Naive thymus-derived CD4-positive, alpha-beta T cell (primary cell): ENCODE data around the gene OR7A5. TPM values are rescaled to one million over a fixed set of nuclear protein-coding genes. Genes with fewer than 3 reads are reported as not detected.
"Not testable (repeated sequence)": the region's sequence is repeated elsewhere in the genome, so short reads cannot be mapped to it uniquely, and the experiment has no call there.

Experiments used
- ATAC-seq: fragments of 150-1000 bp; cut with Tn5 transposase; 2 replicates; pipeline ENCODE4 v1.10.0; 2021; ENCODE audit warnings: mild to moderate bottlenecking, moderate library complexity
- CTCF ChIA-PET: fragments of 350-600 bp; sonication (Branson Sonifier 250); formaldehyde crosslinking; loops from one replicate; lab custom pipeline; 2021; ENCODE audit warnings: antibody characterized with exemption; lab: Charles Lee
- POLR2A ChIA-PET: fragments of 350-600 bp; sonication (Branson Sonifier 250); formaldehyde crosslinking; loops from one replicate; lab custom pipeline; 2021; ENCODE audit warnings: antibody characterized with exemption, inconsistent platforms; lab: Charles Lee
- DNase-seq, 9 donors: peaks; one replicate each; pipeline versions ENCODE4 v3.0.0 to v3.0.0-alpha.2; 2020 to 2022; ENCODE audit warnings: mixed read lengths in 1 of 9
- H3K27ac ChIP-seq: one replicate; pipeline ENCODE4 v1.7.0; 2013; ENCODE audit warnings: mild to moderate bottlenecking, low read depth, low read length, moderate library complexity
- H3K27me3 ChIP-seq, 2 donors: one replicate each; pipeline ENCODE4 v1.7.0; 2013; ENCODE audit warnings: low read length in 2 of 2, mild to moderate bottlenecking in 2 of 2, moderate library complexity in 2 of 2; ENCODE audit not compliant: control insufficient read depth in 2 of 2, insufficient read depth in 2 of 2
- H3K36me3 ChIP-seq, 3 experiments: 1 replicate in 2 of 3; 2 replicates in 1 of 3; pipeline ENCODE4 v1.7.0; 2013; ENCODE audit warnings: low read length in 3 of 3, mild to moderate bottlenecking in 3 of 3, moderate library complexity in 1 of 3; ENCODE audit not compliant: insufficient read depth in 3 of 3, control insufficient read depth in 2 of 3
- H3K4me1 ChIP-seq, 2 donors: one replicate each; pipeline ENCODE4 v1.7.0; 2013; ENCODE audit warnings: low read length in 2 of 2, mild to moderate bottlenecking in 2 of 2, moderate library complexity in 1 of 2; ENCODE audit not compliant: control insufficient read depth in 2 of 2, insufficient read depth in 2 of 2
- H3K4me3 ChIP-seq: 2 replicates; pipeline ENCODE4 v1.7.0; 2013; ENCODE audit warnings: mild to moderate bottlenecking, low read length
- H3K9me3 ChIP-seq, 3 experiments: 1 replicate in 2 of 3; 2 replicates in 1 of 3; pipeline ENCODE4 v1.7.0; 2013; ENCODE audit warnings: low read length in 3 of 3; ENCODE audit not compliant: control insufficient read depth in 2 of 3
- H3K27ac Mint-ChIP-seq, 9 donors: one replicate each; pipeline ENCODE4 v1.8.0; 2020 to 2022; ENCODE audit warnings: mixed read lengths in 9 of 9, mild to moderate bottlenecking in 8 of 9, moderate library complexity in 5 of 9, inconsistent platforms in 2 of 9
- H3K27me3 Mint-ChIP-seq, 5 donors: one replicate each; pipeline ENCODE4 v1.8.0; 2021 to 2022; ENCODE audit warnings: mixed read lengths in 5 of 5, mild to moderate bottlenecking in 1 of 5
- H3K36me3 Mint-ChIP-seq, 5 donors: one replicate each; pipeline ENCODE4 v1.8.0; 2020 to 2022; ENCODE audit warnings: mixed read lengths in 5 of 5, mild to moderate bottlenecking in 3 of 5, inconsistent platforms in 1 of 5
- H3K4me1 Mint-ChIP-seq, 7 donors: one replicate each; pipeline ENCODE4 v1.8.0; 2020 to 2022; ENCODE audit warnings: mixed read lengths in 7 of 7, mild to moderate bottlenecking in 3 of 7, inconsistent platforms in 1 of 7
- H3K4me3 Mint-ChIP-seq, 10 donors: one replicate each; pipeline ENCODE4 v1.8.0; 2020 to 2022; ENCODE audit warnings: mild to moderate bottlenecking in 10 of 10, mixed read lengths in 10 of 10, moderate library complexity in 6 of 10, inconsistent platforms in 2 of 10
- H3K9me3 Mint-ChIP-seq, 11 donors: one replicate each; pipeline ENCODE4 v1.8.0; 2020 to 2022; ENCODE audit warnings: mixed read lengths in 11 of 11, mild to moderate bottlenecking in 4 of 11, inconsistent platforms in 1 of 11, moderate library complexity in 1 of 11
- intact Hi-C, 2 donors: fragments of 100-400 bp; cut with micrococcal nuclease; formaldehyde crosslinking; loops; one replicate each; pipeline ENCODE4 v1.15.1; 2023
- polyA plus RNA-seq, 2 donors: library from polyadenylated mRNA; unstranded; fragments of 300-500 nt; fragmentation: Illumina TruSeq; gene quantifications; one replicate each; pipeline ENCODE4 v1.2.3, GENCODE V29; 2021
- total RNA-seq, 6 experiments: library from RNA in 5 of 6; stranded (reverse) in 5 of 6; gene quantifications; 1 replicate in 5 of 6; 2 replicates in 1 of 6; pipeline ENCODE4 v1.2.3 and lab custom pipeline; 2021 to 2026

The OR7A5 gene
- total and polyA plus RNA-seq, 7 experiments from 2014 or later, result not detected

DNA sequence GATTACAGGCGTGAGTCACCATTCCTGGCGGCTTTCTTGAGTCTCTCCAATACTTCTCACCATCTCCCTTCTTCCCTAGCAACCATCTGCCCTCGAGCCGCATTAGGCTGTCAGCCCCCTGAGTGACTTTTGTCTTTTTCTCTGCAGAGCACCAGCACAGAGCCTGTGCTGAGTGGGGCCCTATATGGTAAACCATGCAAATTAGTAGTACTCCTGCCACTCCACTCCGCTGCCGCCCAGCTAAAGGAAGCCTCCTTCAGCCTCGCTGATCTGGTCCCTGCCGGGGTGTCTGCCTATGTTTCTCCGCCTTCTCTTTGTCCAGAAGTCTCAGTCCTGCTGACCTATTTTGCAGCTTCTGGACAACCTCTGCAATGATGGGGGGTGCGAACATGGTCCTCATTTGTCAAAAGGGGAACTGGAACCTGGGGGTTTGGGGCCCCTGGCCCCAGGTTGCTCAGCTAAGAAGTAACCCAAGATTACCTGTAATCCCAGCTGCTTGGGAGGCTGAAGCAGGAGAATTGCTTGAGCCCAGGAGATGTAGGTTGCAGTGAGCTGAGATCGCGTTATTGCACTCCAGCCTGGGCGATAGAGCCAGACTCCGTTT is 54.3 kb downstream of the OR7A5 start:
- CTCF ChIA-PET, POLR2A ChIA-PET, H3K9me3 ChIP-seq, DNase-seq, H3K4me1 ChIP-seq, H3K36me3 Mint-ChIP-seq, H3K4me3 Mint-ChIP-seq, H3K4me3 ChIP-seq, H3K27me3 ChIP-seq, intact Hi-C loops, ATAC-seq, H3K27ac ChIP-seq, H3K9me3 Mint-ChIP-seq, H3K36me3 ChIP-seq, H3K27ac Mint-ChIP-seq: not testable (repeated sequence)
- Mint-ChIP-seq H3K27me3 (peaks cover 26 to 57% (median 40%) of the 10 kb centered on the region in 5 donors), H3K4me1 (peaks cover 9 to 22% (median 17%) of the 10 kb centered on the region in 7 donors)

DNA sequence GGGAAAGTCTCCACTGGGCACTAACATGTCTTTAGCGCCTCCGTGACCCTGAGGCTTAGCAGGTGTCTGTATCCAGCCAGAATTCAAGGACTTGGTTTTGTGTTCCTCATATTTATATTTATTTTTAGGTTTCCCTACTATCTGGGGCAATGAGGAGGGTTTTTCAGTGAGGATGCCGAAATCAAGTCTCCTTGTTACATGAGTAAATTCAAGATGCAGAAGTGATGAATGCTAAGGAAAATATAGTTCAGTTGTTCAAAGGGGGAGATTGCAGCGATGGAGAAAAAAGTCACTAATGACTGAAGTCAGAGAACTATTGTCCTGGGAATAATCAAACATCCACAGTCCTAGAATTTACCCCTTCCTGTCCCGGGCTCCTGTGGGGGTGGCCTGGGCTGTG is 55.8 kb downstream of the OR7A5 start:
- no peak overlapping the region for H3K4me3 ChIP-seq
- H3K27me3 ChIP-seq, result no peaks in the 10 kb centered on the region
- POLR2A ChIA-PET, result no interaction called here
- no peak overlapping the region for H3K27ac ChIP-seq
- no peak overlapping the region for H3K4me3 Mint-ChIP-seq
- ATAC-seq (no peak), DNase-seq (no peak)
- H3K9me3 Mint-ChIP-seq, result peaks cover 0 to 4% (median 0%) of the 10 kb centered on the region in 11 donors
- no peaks in the 10 kb centered on the region for H3K9me3 ChIP-seq
- H3K27me3 Mint-ChIP-seq, result peaks cover 28 to 49% (median 35%) of the 10 kb centered on the region in 5 donors
- no peak overlapping the region for H3K27ac Mint-ChIP-seq
- no peaks in the 10 kb centered on the region for H3K4me1 ChIP-seq
- CTCF ChIA-PET, result no interaction called here
- H3K36me3 Mint-ChIP-seq, result no peaks in the 10 kb centered on the region
- intact Hi-C loops, result no loop called here
- no peaks in the 10 kb centered on the region for H3K36me3 ChIP-seq
- peaks cover 5 to 16% (median 13%) of the 10 kb centered on the region in 7 donors for H3K4me1 Mint-ChIP-seq

DNA sequence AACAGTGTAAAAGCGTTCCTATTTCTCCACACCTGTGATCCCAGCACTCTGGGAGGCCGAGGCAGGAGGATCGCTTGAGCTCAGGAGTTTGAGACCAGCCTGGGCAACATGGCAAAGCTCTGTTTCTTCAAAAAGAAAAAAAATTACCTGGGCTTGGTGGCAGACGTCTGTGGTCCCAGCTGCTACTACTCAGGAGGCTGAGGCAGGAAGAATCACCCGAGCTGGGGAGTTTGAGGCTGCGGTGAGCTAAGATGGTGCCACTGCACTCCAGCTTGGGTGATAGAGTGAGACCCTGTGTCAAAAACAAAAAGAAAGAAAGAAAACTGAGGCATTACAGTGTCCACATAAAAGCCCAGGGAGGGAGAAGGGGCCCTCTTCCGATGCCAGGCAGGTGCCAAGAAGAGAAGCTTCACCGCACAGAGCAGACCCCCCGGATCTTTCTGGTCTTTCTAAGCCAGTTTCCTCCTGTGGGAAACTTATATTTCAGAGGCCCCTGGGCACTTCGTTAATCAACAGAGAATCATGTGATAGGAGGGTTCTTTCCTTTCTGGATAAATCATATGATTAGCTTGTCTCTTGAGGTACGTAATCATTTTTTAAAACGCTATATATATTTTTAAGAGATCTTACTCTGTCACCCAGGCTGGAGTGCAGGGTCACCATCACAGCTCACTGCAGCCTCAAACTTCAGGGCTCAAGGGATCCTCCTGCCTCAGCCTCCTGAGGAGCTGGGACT is 56.7 kb downstream of the OR7A5 start, which contains the start of gene ADGRE2:
TSS of gene ADGRE2 (minus strand) at position 451 of the 736 bp plus-strand sequence. CDS start 1,804 bp downstream, outside the sequence.
- Mint-ChIP-seq H3K4me1 (peaks cover 5 to 16% (median 13%) of the 10 kb centered on the region in 7 donors), H3K27me3 (peaks cover 28 to 56% (median 37%) of the 10 kb centered on the region in 5 donors), H3K4me3 (peak within 1 kb of the TSS in 1 of 10 donors; percentile 6)
- intact Hi-C loops, ATAC-seq, H3K36me3 Mint-ChIP-seq, H3K27ac ChIP-seq, H3K36me3 ChIP-seq, H3K4me1 ChIP-seq, H3K9me3 ChIP-seq, H3K4me3 ChIP-seq, H3K27me3 ChIP-seq, DNase-seq, POLR2A ChIA-PET, H3K9me3 Mint-ChIP-seq, H3K27ac Mint-ChIP-seq: not testable (repeated sequence)
- CTCF ChIA-PET, result interaction anchor here (1.0 kb wide), 1 partner anchor 398 kb away, joined by 3 read pairs; no protein-coding TSS in a partner anchor

DNA sequence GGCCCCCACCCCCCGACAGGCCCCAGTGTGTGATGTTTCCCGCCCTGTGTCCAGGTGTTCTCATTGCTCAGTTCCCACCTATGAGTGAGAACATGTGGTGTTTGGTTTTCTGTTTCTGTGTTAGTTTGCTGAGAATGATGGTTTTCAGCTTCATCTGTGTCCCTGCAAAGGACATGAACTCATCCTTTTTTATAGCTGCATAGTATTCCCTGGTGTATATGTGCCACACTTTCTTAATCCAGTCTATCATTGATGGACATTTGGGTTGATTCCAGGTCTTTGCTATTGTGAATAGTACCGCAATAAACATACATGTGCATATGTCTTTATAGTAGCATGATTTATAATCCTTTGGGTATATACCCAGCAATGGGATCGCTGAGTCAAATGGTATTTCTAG is 57.3 kb downstream of the OR7A5 start:
- H3K36me3 Mint-ChIP-seq, intact Hi-C loops, H3K9me3 Mint-ChIP-seq, H3K27ac Mint-ChIP-seq, DNase-seq, H3K27me3 ChIP-seq, H3K4me3 ChIP-seq, H3K36me3 ChIP-seq, H3K27ac ChIP-seq, H3K4me1 ChIP-seq, H3K9me3 ChIP-seq, POLR2A ChIA-PET, ATAC-seq: not testable (repeated sequence)
- Mint-ChIP-seq H3K27me3 (peaks cover 28 to 52% (median 38%) of the 10 kb centered on the region in 5 donors), H3K4me3 (peak overlapping the region in 1 of 10 donors; percentile 6), H3K4me1 (peaks cover 5 to 16% (median 13%) of the 10 kb centered on the region in 7 donors)
- CTCF ChIA-PET, result interaction anchor here (1.0 kb wide), 1 partner anchor 399 kb away, joined by 3 read pairs; no protein-coding TSS in a partner anchor

Other genes with a start within 250 kb of the OR7A5 start
- 1 to 10 TPM in 2 of 5 experiments, not detected in 3; 1.0 to 4.9 TPM for gene ADGRE3, start 160.3 kb downstream of the OR7A5 start, total RNA-seq
- not detected for gene ADGRE3, start 160.3 kb downstream of the OR7A5 start, polyA plus RNA-seq
- 10 to 100 TPM; 15.4 to 56.3 (median 34.7) TPM for gene ZNF333, start 145.1 kb downstream of the OR7A5 start, total RNA-seq
- 10 to 100 TPM in 1 of 2 donors, 1 to 10 TPM in 1; 9.1 to 10.0 TPM for gene ZNF333, start 145.1 kb downstream of the OR7A5 start, polyA plus RNA-seq
- gene ADGRE2, start 56.6 kb downstream of the OR7A5 start, total RNA-seq, result 10 to 100 TPM in 2 of 5 experiments, 1 to 10 TPM in 1, under 1 TPM in 2; 0.13 to 66.6 (median 1.5) TPM
- gene ADGRE2, start 56.6 kb downstream of the OR7A5 start, polyA plus RNA-seq, result under 1 TPM; 0.07 to 0.08 TPM
- gene OR7C1, start within 50 bp of the OR7A5 start, total RNA-seq, result not detected
- not detected for gene OR7C1, start within 50 bp of the OR7A5 start, polyA plus RNA-seq
- gene OR7A10, start 13.7 kb upstream of the OR7A5 start, total RNA-seq, result not detected
- gene OR7A10, start 13.7 kb upstream of the OR7A5 start, polyA plus RNA-seq, result not detected
- not detected for gene OR7A17, start 50.9 kb upstream of the OR7A5 start, total RNA-seq
- gene OR7A17, start 50.9 kb upstream of the OR7A5 start, polyA plus RNA-seq, result not detected
- not detected for gene OR7C2, start 106.3 kb upstream of the OR7A5 start, total RNA-seq
- not detected for gene OR7C2, start 106.3 kb upstream of the OR7A5 start, polyA plus RNA-seq
- gene SLC1A6, start 144.7 kb upstream of the OR7A5 start, total RNA-seq, result not detected
- not detected for gene SLC1A6, start 144.7 kb upstream of the OR7A5 start, polyA plus RNA-seq
- gene CASP14, start 214.3 kb upstream of the OR7A5 start, total RNA-seq, result not detected
- gene CASP14, start 214.3 kb upstream of the OR7A5 start, polyA plus RNA-seq, result not detected
- not detected for gene OR1I1, start 247.0 kb upstream of the OR7A5 start, total RNA-seq
- gene OR1I1, start 247.0 kb upstream of the OR7A5 start, polyA plus RNA-seq, result not detected